Measurements from ENCODE around the gene RPL10A. TPM values are rescaled to one million over a fixed set of nuclear protein-coding genes. Genes with fewer than 3 reads are reported as not detected.

RPL10A gene
- total RNA-seq, 4 donors from 2014 or later = 1,714 to 2,467 (median 2,118) TPM

GRCh38 chr6:35474942-35475570 lies 6.9 kb downstream of the RPL10A start:
- no peak overlapping the region for H3K4me3 ChIP-seq (ENCODE audit: low read depth, poor library complexity, severe bottlenecking)
- 88 to 92% methylated on average over 20 of the region's 20 CpGs for WGBS, 2 donors
- intact Hi-C loops (cut with DNase I; ENCODE audit: low total_unique reads) = no loop called here
- DNase-seq (ENCODE audit: low spot score in 2 of 2) = no peak
- no peak for TF ChIP-seq CTCF (IDR thresholded peaks at IDR 0.05)
- no peak for TF ChIP-seq POLR2A (IDR thresholded peaks at IDR 0.05)

- 68 to 71% methylated on average over 4 of the region's 4 CpGs for WGBS, 2 donors
- DNase-seq (ENCODE audit: low spot score in 2 of 2) = no peak
- TF ChIP-seq POLR2A (IDR thresholded peaks at IDR 0.05) (no peak), CTCF (IDR thresholded peaks at IDR 0.05) (no peak)
- intact Hi-C loops (cut with DNase I; ENCODE audit: low total_unique reads) = no loop called here
- H3K4me3 ChIP-seq (ENCODE audit: low read depth, poor library complexity, severe bottlenecking) = no peak overlapping the region
Observed at GRCh38 chr6:35475573-35475972, 7.4 kb downstream of the RPL10A start.

GRCh38 chr6:35476004-35476403 lies 7.8 kb downstream of the RPL10A start:
- intact Hi-C loops (cut with DNase I; ENCODE audit: low total_unique reads) = no loop called here
- 69 to 77% methylated on average over 13 to 14 of the region's 14 CpGs for WGBS, 2 donors
- TF ChIP-seq POLR2A (IDR thresholded peaks at IDR 0.05) (no peak), CTCF (IDR thresholded peaks at IDR 0.05) (no peak)
- DNase-seq (ENCODE audit: low spot score in 2 of 2) = no peak
- no peak overlapping the region for H3K4me3 ChIP-seq (ENCODE audit: low read depth, poor library complexity, severe bottlenecking)

GRCh38 chr6:35477028-35477427 lies 8.8 kb downstream of the RPL10A start:
- H3K4me3 ChIP-seq (ENCODE audit: low read depth, poor library complexity, severe bottlenecking) = no peak overlapping the region
- TF ChIP-seq CTCF (IDR thresholded peaks at IDR 0.05) (no peak), POLR2A (IDR thresholded peaks at IDR 0.05) (no peak)
- intact Hi-C loops (cut with DNase I; ENCODE audit: low total_unique reads) = no loop called here
- no peak for DNase-seq (ENCODE audit: low spot score in 2 of 2)
- 85 to 86% methylated on average over 7 to 8 of the region's 8 CpGs for WGBS, 2 donors

GRCh38 chr6:35477551-35478179 lies 9.5 kb downstream of the RPL10A start:
- intact Hi-C loops (cut with DNase I; ENCODE audit: low total_unique reads) = no loop called here
- no peak overlapping the region for H3K4me3 ChIP-seq (ENCODE audit: low read depth, poor library complexity, severe bottlenecking)
- no peak for DNase-seq (ENCODE audit: low spot score in 2 of 2)
- no peak for TF ChIP-seq CTCF (IDR thresholded peaks at IDR 0.05)
- WGBS, 2 donors = 89% methylated on average over 5 of the region's 5 CpGs

- H3K4me3 ChIP-seq (ENCODE audit: low read depth, poor library complexity, severe bottlenecking) = no peak overlapping the region
- no peak for TF ChIP-seq CTCF (IDR thresholded peaks at IDR 0.05)
- no peak for TF ChIP-seq POLR2A (IDR thresholded peaks at IDR 0.05)
- intact Hi-C loops (cut with DNase I; ENCODE audit: low total_unique reads) = no loop called here
- no peak for DNase-seq (ENCODE audit: low spot score in 2 of 2)
- 88 to 89% methylated on average over 6 of the region's 7 CpGs for WGBS, 2 donors
Observed at GRCh38 chr6:35478259-35478658, 10.1 kb downstream of the RPL10A start.
